ENCODE measurements around the gene MRPS10.

Gene MRPS10

DNA sequence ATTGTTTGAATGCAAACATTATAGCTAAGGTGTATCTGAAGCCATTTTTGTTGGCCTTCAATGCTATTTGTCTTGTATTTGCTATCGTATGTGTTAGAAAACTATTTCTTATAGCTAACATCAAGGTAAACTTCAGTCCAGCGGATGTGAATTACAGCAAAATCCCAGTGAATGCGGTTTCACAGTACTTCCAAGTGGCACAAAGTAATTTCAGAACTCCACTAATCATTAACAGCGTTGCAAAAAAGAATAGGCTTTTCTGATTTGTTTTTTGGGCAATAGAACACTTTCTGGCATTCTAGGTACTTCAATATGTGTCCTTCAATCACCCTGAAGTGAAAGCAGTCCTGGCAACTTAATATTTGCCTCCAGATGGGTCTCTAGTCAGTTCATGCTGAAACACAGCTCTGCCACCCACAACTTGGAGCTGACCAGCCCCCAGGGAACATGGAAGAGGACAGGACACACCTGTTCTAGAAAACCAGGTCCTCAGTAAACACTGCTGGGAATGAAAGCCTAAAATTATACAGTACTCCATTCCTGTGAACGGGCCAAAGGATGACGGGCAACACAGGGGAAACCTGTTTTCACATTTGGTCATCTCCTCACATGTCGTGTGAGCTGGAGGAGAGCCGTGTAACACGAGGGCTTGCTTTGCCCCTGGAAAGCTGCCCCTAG is 9.7 kb upstream of the MRPS10 start:
- no peak overlapping the region for H3K27ac ChIP-seq (ENCODE audit: low read depth, low read length)

DNA sequence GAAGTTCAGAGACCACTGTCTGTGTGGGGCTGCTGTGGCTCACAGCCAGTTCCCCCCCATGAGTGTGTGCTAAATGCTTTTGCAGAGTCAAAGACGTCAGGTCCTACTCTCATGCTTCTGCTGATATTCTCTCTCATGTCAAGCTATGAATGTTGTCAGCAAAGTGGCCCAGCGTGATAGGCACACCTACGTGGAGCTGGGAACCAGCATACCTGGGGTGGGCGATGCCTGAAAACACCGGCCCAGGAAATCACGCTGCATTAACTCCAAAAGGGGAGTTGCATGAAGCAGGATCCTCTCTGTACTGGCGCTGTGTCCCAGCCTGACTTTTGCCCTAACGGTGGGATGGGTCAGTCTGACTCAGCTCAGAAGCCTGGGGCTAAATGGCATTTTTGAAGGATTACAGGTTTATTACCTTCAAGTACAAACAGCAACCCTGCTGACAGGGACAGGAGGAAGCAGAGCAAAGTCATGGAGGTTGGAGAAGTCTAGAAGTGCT is 9.0 kb upstream of the MRPS10 start:
- H3K9ac ChIP-seq (ENCODE audit: low read length in 5 of 5), result no peak overlapping the region
- H3K36me3 ChIP-seq (ENCODE audit: control insufficient read depth in 5 of 5, insufficient read depth in 5 of 5, low read length in 5 of 5), result peaks cover 0 to 22% (median 14%) of the 10 kb centered on the region in 5 donors
- no peaks in the 10 kb centered on the region for H3K9me3 ChIP-seq (ENCODE audit: control insufficient read depth in 5 of 5, low read length in 5 of 5)
- no peak overlapping the region for H3K27ac ChIP-seq (ENCODE audit: low read depth, low read length)
- H3K27me3 ChIP-seq (ENCODE audit: control insufficient read depth in 5 of 5, insufficient read depth in 4 of 5, low read length in 5 of 5), result no peaks in the 10 kb centered on the region
- no peak overlapping the region for H3K4me3 ChIP-seq (ENCODE audit: low read depth in 1 of 5, low read length in 5 of 5)
- H3K4me1 ChIP-seq (ENCODE audit: control insufficient read depth in 5 of 5, insufficient read depth in 5 of 5, low read length in 5 of 5), result peaks cover 0 to 2% (median 0%) of the 10 kb centered on the region in 5 donors

More for the DNA sequence above, 9.7 kb upstream of the MRPS10 start:
- Histone ChIP-seq H3K36me3 (ENCODE audit: control insufficient read depth in 5 of 5, insufficient read depth in 5 of 5, low read length in 5 of 5) (peaks cover 0 to 26% (median 15%) of the 10 kb centered on the region in 5 donors), H3K9ac (ENCODE audit: low read length in 5 of 5) (no peak overlapping the region), H3K9me3 (ENCODE audit: control insufficient read depth in 5 of 5, low read length in 5 of 5) (no peaks in the 10 kb centered on the region), H3K27me3 (ENCODE audit: control insufficient read depth in 5 of 5, insufficient read depth in 4 of 5, low read length in 5 of 5) (no peaks in the 10 kb centered on the region), H3K4me3 (ENCODE audit: low read depth in 1 of 5, low read length in 5 of 5) (no peak overlapping the region), H3K4me1 (ENCODE audit: control insufficient read depth in 5 of 5, insufficient read depth in 5 of 5, low read length in 5 of 5) (peaks cover 0 to 2% (median 0%) of the 10 kb centered on the region in 5 donors)

DNA sequence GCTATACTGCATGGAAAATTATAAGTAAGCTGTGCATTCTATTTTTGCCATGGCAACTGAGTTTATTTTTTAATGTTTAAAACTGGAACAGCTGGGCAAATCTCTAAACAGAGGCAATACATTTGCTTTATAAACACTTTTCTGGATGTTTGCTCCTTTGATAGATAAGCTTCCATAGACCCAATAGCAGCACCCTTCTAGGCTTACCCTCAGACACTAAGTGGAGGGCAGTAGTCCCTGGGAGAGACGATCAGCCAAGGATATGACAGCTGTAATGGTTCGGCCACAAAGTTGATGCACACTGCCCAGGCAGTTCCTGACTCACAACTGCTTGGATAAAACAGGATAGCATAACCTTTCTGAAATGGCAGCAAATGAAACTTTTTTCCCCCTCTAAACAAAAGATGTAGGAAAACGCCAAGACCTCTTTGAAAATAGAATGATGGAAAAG is 8.5 kb upstream of the MRPS10 start:
- Histone ChIP-seq H3K27ac (ENCODE audit: low read depth, low read length) (no peak overlapping the region), H3K36me3 (ENCODE audit: control insufficient read depth in 5 of 5, insufficient read depth in 5 of 5, low read length in 5 of 5) (peaks cover 0 to 18% (median 11%) of the 10 kb centered on the region in 5 donors), H3K9ac (ENCODE audit: low read length in 5 of 5) (no peak overlapping the region), H3K27me3 (ENCODE audit: control insufficient read depth in 5 of 5, insufficient read depth in 4 of 5, low read length in 5 of 5) (no peaks in the 10 kb centered on the region), H3K4me1 (ENCODE audit: control insufficient read depth in 5 of 5, insufficient read depth in 5 of 5, low read length in 5 of 5) (peaks cover 0 to 2% (median 0%) of the 10 kb centered on the region in 5 donors), H3K9me3 (ENCODE audit: control insufficient read depth in 5 of 5, low read length in 5 of 5) (no peaks in the 10 kb centered on the region), H3K4me3 (ENCODE audit: low read depth in 1 of 5, low read length in 5 of 5) (no peak overlapping the region)

DNA sequence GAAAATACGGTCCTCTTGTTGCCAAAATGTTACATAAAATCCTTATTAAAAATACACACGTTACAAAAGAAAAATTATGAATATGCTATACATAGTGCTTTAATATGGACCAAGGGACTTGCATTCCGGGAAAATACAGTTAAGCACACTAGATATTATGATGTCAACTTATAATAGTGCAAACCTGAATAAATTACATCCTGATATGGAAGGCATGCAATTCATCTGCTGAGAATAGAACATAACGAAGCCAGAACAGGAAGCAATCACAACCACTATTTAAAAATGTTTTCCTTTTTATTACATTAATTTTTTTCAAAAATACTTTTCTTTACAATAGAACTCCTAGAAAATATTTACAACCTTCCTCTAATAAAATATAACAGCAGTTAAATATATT is 7.8 kb upstream of the MRPS10 start:
- peaks cover 0 to 18% (median 7%) of the 10 kb centered on the region in 5 donors for H3K36me3 ChIP-seq (ENCODE audit: control insufficient read depth in 5 of 5, insufficient read depth in 5 of 5, low read length in 5 of 5)
- no peaks in the 10 kb centered on the region for H3K9me3 ChIP-seq (ENCODE audit: control insufficient read depth in 5 of 5, low read length in 5 of 5)
- no peak overlapping the region for H3K9ac ChIP-seq (ENCODE audit: low read length in 5 of 5)
- H3K4me1 ChIP-seq (ENCODE audit: control insufficient read depth in 5 of 5, insufficient read depth in 5 of 5, low read length in 5 of 5), result peaks cover 0 to 2% (median 0%) of the 10 kb centered on the region in 5 donors
- no peaks in the 10 kb centered on the region for H3K27me3 ChIP-seq (ENCODE audit: control insufficient read depth in 5 of 5, insufficient read depth in 4 of 5, low read length in 5 of 5)
- H3K4me3 ChIP-seq (ENCODE audit: low read depth in 1 of 5, low read length in 5 of 5), result no peak overlapping the region
- no peak overlapping the region for H3K27ac ChIP-seq (ENCODE audit: low read depth, low read length)

DNA sequence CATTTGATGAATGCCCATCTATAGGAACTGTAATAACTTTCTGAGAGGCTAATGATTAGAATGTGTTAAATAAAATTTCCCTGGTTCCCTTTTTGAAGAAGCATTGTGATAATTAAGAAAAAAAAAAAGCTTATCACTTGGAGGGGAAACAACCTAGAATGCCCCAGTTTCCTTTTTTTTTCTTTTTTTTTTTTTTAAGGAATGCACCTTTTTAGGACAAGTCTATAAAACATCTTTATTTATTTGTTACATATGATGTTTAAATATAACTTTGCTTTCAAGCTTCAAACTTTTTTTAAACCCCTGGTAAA is 7.3 kb upstream of the MRPS10 start:
- peaks cover 0 to 2% (median 0%) of the 10 kb centered on the region in 5 donors for H3K4me1 ChIP-seq (ENCODE audit: control insufficient read depth in 5 of 5, insufficient read depth in 5 of 5, low read length in 5 of 5)

DNA sequence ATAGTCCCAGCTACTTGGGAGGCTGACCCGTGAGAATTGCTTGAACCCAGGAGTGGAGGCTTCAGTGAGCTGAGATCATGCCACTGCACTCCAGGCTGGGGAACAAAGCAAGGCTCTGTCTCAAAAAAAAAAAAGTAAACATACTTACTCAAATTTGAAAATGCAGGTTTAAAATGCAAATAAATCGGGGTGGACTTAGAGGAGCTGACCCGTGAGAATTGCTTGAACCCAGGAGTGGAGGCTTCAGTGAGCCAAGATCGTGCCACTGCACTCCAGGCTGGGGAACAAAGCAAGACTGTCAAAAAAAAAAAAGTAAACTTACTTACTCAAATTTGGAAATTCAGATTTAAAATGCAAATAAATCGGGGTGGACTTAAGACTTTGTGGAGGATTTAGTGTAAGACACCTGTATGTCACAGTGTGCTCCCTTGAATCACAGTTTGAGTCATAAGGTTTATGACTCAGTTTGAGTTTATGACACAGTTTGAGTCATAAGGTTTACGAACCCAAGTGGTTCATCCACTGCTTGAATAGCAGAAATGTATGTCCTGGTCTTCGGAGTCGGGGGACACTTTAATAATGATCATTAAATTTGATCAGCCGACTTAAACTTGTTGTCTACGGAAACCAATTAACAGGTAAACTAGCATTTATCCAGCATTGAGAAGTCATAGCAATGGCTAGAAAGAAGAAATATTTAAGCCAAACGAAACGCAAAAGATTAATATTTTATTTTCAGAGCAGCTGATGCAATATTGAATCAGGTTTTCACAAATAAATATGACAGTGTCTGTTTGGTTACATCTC is 6.8 kb upstream of the MRPS10 start:
- Histone ChIP-seq H3K9ac (ENCODE audit: low read length in 5 of 5) (no peak overlapping the region), H3K9me3 (ENCODE audit: control insufficient read depth in 5 of 5, low read length in 5 of 5) (no peaks in the 10 kb centered on the region), H3K27me3 (ENCODE audit: control insufficient read depth in 5 of 5, insufficient read depth in 4 of 5, low read length in 5 of 5) (no peaks in the 10 kb centered on the region), H3K27ac (ENCODE audit: low read depth, low read length) (no peak overlapping the region), H3K4me3 (ENCODE audit: low read depth in 1 of 5, low read length in 5 of 5) (no peak overlapping the region), H3K4me1 (ENCODE audit: control insufficient read depth in 5 of 5, insufficient read depth in 5 of 5, low read length in 5 of 5) (peaks cover 0 to 2% (median 0%) of the 10 kb centered on the region in 5 donors), H3K36me3 (ENCODE audit: control insufficient read depth in 5 of 5, insufficient read depth in 5 of 5, low read length in 5 of 5) (peaks cover 0 to 18% (median 7%) of the 10 kb centered on the region in 5 donors)

More for the DNA sequence above, 7.3 kb upstream of the MRPS10 start:
- Histone ChIP-seq H3K27ac (ENCODE audit: low read depth, low read length) (no peak overlapping the region), H3K36me3 (ENCODE audit: control insufficient read depth in 5 of 5, insufficient read depth in 5 of 5, low read length in 5 of 5) (peaks cover 0 to 18% (median 7%) of the 10 kb centered on the region in 5 donors), H3K27me3 (ENCODE audit: control insufficient read depth in 5 of 5, insufficient read depth in 4 of 5, low read length in 5 of 5) (no peaks in the 10 kb centered on the region), H3K9ac (ENCODE audit: low read length in 5 of 5) (no peak overlapping the region), H3K4me3 (ENCODE audit: low read depth in 1 of 5, low read length in 5 of 5) (no peak overlapping the region), H3K9me3 (ENCODE audit: control insufficient read depth in 5 of 5, low read length in 5 of 5) (no peaks in the 10 kb centered on the region)

DNA sequence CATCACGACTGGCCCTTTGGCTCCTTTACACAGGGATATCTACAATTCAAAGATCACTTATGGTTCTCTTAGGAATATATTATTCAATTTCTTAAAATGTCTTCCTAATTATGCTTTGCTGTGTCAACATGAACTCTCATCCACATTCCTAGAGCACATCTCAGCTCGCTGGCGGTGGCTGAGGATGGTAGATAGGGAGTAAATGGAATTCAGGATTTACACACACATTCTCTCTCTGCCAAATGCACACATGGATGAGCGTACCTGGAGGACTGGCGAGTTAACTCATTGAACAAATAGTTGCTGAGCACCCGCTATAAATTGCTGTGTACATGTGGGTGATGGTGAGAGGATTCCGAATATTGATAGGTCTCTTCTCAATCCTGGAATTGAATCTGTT is 4.8 kb upstream of the MRPS10 start:
- Histone ChIP-seq H3K9ac (ENCODE audit: low read length in 5 of 5) (no peak overlapping the region), H3K4me3 (ENCODE audit: low read depth in 1 of 5, low read length in 5 of 5) (no peak overlapping the region), H3K27ac (ENCODE audit: low read depth, low read length) (no peak overlapping the region), H3K27me3 (ENCODE audit: control insufficient read depth in 5 of 5, insufficient read depth in 4 of 5, low read length in 5 of 5) (no peaks in the 10 kb centered on the region), H3K36me3 (ENCODE audit: control insufficient read depth in 5 of 5, insufficient read depth in 5 of 5, low read length in 5 of 5) (peaks cover 0 to 4% (median 0%) of the 10 kb centered on the region in 5 donors), H3K4me1 (ENCODE audit: control insufficient read depth in 5 of 5, insufficient read depth in 5 of 5, low read length in 5 of 5) (peaks cover 0 to 4% (median under 1%) of the 10 kb centered on the region in 5 donors), H3K9me3 (ENCODE audit: control insufficient read depth in 5 of 5, low read length in 5 of 5) (no peaks in the 10 kb centered on the region)

DNA sequence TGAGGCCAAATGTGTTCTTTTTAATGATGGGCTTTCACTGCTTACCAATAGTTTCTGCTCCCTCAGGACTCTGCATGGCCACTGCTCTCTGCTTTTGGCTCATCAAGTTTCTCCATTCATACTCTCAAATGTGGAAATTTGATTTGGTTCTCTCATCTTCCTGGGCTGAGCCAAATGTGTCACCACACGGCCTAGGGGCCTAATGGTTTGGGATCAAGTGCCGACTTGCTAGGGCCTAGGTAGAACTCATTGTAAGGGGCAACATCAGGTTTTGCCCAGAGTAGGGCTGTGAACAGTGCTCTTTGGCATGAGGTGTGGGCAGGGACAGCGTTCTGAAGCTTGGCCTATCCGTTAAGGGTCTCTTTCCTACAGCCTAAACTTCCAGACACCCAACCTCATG is 3.9 kb upstream of the MRPS10 start:
- Histone ChIP-seq H3K27me3 (ENCODE audit: control insufficient read depth in 5 of 5, insufficient read depth in 4 of 5, low read length in 5 of 5) (no peaks in the 10 kb centered on the region), H3K27ac (ENCODE audit: low read depth, low read length) (no peak overlapping the region), H3K4me1 (ENCODE audit: control insufficient read depth in 5 of 5, insufficient read depth in 5 of 5, low read length in 5 of 5) (peaks cover 0 to 12% (median 9%) of the 10 kb centered on the region in 5 donors), H3K9me3 (ENCODE audit: control insufficient read depth in 5 of 5, low read length in 5 of 5) (no peaks in the 10 kb centered on the region), H3K9ac (ENCODE audit: low read length in 5 of 5) (no peak overlapping the region), H3K36me3 (ENCODE audit: control insufficient read depth in 5 of 5, insufficient read depth in 5 of 5, low read length in 5 of 5) (no peaks in the 10 kb centered on the region), H3K4me3 (ENCODE audit: low read depth in 1 of 5, low read length in 5 of 5) (no peak overlapping the region)

DNA sequence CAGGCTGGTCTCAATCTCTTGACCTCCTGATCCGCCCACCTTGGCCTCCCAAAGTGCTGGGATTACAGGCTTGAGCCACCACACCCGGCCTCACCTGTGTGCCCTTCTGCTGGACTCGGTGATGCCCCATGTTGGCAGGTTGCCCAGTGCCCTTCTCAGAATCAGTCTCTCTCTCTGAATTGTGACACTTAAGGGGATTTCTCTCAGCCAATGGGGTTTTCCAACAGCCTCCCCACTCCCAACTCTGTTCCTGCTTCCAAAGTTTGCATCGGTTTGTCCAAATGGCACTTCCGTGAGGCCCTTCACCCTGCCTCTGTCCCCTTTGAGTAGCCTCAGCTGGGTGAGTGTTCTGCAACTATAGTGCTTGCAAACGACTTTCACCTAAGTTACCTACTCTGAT is 3.1 kb upstream of the MRPS10 start:
- Histone ChIP-seq H3K36me3 (ENCODE audit: control insufficient read depth in 5 of 5, insufficient read depth in 5 of 5, low read length in 5 of 5) (no peaks in the 10 kb centered on the region), H3K4me1 (ENCODE audit: control insufficient read depth in 5 of 5, insufficient read depth in 5 of 5, low read length in 5 of 5) (peaks cover 0 to 16% (median 12%) of the 10 kb centered on the region in 5 donors), H3K9me3 (ENCODE audit: control insufficient read depth in 5 of 5, low read length in 5 of 5) (no peaks in the 10 kb centered on the region), H3K4me3 (ENCODE audit: low read depth in 1 of 5, low read length in 5 of 5) (no peak overlapping the region), H3K27me3 (ENCODE audit: control insufficient read depth in 5 of 5, insufficient read depth in 4 of 5, low read length in 5 of 5) (no peaks in the 10 kb centered on the region), H3K9ac (ENCODE audit: low read length in 5 of 5) (no peak overlapping the region), H3K27ac (ENCODE audit: low read depth, low read length) (no peak overlapping the region)

DNA sequence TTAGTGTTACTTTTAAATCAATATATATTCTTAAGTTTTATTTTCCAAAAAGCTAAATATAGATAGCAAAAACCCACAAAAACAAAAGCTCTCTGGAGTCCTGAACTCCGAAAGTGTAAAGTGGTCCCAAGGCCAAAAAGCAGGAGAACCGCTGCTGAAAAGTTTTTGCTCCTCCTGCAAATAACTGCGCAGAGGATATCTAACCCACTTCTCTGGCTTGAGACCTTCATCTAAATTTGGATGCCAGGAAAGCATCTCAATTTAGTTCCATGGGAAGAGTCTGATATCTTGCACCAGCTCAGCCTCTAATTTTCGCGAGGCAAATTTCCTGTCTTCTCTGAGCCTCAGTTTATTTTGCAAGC is 523 bp downstream of the MRPS10 start:
- H3K27ac ChIP-seq (ENCODE audit: low read depth, low read length), result peak overlapping the region; percentile 87
- peaks cover 10 to 18% (median 14%) of the 10 kb centered on the region in 5 donors for H3K36me3 ChIP-seq (ENCODE audit: control insufficient read depth in 5 of 5, insufficient read depth in 5 of 5, low read length in 5 of 5)
- peaks cover 0 to 21% (median 15%) of the 10 kb centered on the region in 5 donors for H3K4me1 ChIP-seq (ENCODE audit: control insufficient read depth in 5 of 5, insufficient read depth in 5 of 5, low read length in 5 of 5)
- H3K9me3 ChIP-seq (ENCODE audit: control insufficient read depth in 5 of 5, low read length in 5 of 5), result no peaks in the 10 kb centered on the region
- no peaks in the 10 kb centered on the region for H3K27me3 ChIP-seq (ENCODE audit: control insufficient read depth in 5 of 5, insufficient read depth in 4 of 5, low read length in 5 of 5)
- H3K4me3 ChIP-seq (ENCODE audit: low read depth in 1 of 5, low read length in 5 of 5), result peak overlapping the region; percentile 84 to 98 (median 95)
- H3K9ac ChIP-seq (ENCODE audit: low read length in 5 of 5), result peak overlapping the region; percentile 92 to 98 (median 96)

Data from subcutaneous abdominal adipose tissue (tissue), 5 donors.